D721Med (cell line): Measurements from ENCODE around the gene GMPR2.
"Not testable (repeated sequence)": the region's sequence is repeated elsewhere in the genome, so short reads cannot be mapped to it uniquely, and the experiment has no call there.

Experiments
- DNase-seq: peaks from one replicate; pipeline ENCODE4 v3.0.0; 2011; ENCODE audit warnings: low spot score; ENCODE audit not compliant: insufficient read length
- FAIRE-seq: peaks from 2 replicates; lab custom pipeline; 2011; peaks lifted over from hg19 to GRCh38; lab: Jason Lieb, UNC
- TF ChIP-seq, protein P1 (sequence below): IDR thresholded peaks from 2 replicates; pipeline ENCODE4 v1.5.1; 2012; ENCODE audit warnings: mild to moderate bottlenecking, control low read depth; ENCODE audit not compliant: insufficient read depth; ENCODE audit errors: missing control alignments

GMPR2 gene

DNA sequence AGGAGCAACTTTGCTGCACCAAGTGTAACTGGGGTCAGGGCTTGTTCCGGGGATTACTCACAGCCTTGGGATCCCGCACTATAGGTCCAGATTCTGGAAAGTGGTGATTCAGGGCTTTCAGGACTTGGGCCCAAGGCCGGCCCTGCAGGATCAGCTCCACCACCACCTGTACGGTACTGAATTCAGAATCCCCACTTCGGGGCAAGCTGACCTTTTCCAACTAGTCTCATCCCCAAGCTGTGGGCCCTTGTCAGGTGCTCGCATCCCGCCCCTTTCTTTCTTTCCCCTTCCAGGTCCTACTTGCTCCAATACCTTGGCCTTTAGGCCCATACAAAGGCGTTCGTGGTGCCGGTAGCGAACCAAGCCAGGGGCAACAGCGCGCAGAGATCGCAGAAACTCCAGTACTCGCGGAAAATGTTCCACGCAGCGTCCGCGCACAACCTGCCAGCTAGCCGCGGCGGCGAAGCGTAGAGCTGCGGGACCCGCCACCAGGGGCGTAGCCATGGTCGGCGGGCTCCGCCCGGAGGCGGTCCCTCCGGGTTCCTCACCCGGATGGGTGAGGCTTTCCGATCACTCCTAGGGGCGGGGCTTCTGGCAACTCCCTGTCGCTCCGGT is 9.2 kb downstream of the GMPR2 start:
- TF ChIP-seq, protein P1, sequence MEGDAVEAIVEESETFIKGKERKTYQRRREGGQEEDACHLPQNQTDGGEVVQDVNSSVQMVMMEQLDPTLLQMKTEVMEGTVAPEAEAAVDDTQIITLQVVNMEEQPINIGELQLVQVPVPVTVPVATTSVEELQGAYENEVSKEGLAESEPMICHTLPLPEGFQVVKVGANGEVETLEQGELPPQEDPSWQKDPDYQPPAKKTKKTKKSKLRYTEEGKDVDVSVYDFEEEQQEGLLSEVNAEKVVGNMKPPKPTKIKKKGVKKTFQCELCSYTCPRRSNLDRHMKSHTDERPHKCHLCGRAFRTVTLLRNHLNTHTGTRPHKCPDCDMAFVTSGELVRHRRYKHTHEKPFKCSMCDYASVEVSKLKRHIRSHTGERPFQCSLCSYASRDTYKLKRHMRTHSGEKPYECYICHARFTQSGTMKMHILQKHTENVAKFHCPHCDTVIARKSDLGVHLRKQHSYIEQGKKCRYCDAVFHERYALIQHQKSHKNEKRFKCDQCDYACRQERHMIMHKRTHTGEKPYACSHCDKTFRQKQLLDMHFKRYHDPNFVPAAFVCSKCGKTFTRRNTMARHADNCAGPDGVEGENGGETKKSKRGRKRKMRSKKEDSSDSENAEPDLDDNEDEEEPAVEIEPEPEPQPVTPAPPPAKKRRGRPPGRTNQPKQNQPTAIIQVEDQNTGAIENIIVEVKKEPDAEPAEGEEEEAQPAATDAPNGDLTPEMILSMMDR, result peak; percentile 17
- FAIRE-seq, result no peak
- peak; percentile 96 for DNase-seq

DNA sequence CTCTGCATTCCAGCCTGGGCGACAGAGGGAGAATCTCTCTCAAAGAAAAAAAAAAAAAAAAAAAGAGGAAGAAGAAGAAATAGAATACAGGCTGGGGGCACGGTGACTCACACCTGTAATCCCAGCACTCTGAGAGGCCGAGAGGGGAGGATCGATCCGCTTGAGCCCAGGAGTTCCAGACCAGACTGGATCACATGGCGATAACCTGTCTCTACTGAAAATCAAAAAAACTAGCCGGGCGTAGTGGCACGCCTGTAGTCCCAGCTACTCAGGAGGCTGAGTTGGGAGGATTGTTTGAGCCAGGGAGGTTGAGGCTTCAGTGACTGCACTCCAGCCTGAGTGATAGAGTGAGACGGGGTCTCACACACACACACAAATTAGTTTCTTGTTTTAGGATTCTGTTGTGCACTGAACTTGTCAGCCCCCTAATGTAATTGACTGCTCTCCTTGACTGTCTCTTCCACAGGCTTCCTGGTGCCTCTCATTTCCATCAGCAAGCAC is 10.7 kb downstream of the GMPR2 start:
- no peak for FAIRE-seq
- no peak for DNase-seq
- TF ChIP-seq, protein P1, result no peak

DNA sequence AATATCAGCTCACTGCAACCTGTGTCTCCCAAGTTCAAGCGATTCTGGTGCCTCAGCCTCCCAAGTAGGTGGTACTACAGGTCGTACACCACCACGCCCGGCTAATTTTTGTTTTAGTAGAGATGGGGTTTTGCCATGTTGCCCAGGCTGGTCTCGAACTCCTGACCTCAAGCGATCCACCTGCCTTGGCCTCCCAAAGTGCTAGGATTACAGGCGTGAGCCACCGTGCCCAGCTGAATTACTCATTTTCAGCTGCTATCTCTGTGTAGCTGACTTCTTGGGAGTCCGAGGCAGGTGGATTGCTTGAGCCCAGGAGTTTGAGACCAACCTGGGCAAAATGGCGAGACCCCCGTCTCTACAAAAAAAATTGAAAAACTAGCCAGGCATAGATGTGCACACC is 12.6 kb downstream of the GMPR2 start:
- FAIRE-seq, DNase-seq: not testable (repeated sequence)

DNA sequence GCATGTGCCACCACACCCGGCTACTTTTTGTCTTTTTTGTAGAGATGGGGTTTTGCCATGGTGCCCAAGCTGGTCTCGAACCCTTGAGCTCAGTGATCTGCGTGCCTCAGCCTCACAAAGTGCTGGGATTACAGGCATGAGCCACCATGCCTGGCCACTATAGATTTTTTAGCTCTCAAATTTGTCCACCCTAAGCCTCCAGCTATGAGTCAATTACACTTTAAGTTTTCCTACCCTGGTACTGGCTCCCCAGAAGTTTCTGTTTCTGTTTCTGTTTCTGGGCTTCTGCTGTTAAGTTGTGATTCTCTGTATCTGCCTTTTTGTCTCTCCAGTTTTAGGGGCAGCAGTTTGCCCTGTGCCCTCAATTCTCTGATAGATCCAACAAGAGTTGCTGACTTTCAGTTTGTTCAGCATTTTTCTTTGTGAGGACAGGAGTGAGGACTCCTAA is 14.1 kb downstream of the GMPR2 start:
- no peak for FAIRE-seq
- TF ChIP-seq, protein P1, result no peak
- DNase-seq, result no peak

DNA sequence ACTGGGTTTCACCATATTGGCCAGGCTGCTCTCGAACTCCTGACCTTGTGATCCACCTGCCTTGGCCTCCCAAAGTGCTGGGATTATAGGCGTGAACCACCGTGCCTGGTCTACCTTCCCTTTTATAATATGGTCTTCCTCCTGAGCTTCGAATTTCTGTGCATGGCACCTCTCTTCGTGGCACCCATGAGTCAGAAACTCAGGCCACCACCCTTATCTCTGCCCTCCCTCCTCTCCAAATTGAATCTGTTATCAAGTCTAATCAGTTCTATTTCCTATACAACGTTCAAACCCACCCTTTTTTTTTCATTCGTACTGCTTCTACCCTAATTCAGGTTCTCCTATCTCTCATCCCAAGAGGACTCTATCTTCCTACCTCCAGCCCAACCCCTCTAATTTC is 14.7 kb downstream of the GMPR2 start:
- TF ChIP-seq, protein P1, result no peak
- no peak for FAIRE-seq

DNA sequence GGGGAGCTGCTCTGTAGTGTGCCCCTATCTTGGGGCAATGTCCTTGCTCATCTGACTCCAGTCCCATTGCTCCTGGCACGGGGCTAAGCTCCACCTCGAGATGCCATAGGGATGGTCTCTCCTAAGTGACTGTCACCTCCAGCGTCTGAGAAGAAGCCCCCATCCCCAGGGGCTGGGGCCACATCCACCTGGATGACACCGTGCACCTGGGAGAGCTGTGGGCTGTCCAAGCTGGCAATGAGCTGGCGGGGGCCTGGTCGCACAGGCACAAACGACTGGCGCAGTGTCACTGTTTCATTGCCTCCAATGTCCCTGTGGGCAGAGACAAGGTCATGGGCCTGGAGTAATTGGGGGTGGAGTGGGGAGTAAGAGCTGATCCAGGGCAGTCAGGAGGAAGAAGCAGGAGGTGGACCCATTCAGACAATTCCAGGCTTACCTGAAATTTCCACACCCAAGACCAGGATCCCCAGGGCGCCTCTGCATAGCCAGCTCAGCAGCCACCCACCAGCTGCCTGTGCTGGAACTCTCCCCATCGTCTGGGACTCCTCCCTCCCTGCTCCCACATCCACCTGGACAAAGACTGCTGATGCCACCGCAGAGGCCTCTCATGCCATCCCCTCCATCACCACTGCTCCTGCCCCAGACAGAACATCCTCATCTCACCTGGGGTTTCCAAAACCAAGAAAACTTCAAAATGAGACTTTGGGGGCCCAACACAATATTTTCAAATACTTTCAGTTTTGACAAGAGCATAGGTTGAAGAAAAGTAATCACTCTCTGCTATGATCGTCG is 16.7 kb downstream of the GMPR2 start:
- DNase-seq (no peak), FAIRE-seq (no peak)
- TF ChIP-seq, protein P1, result no peak

More for the DNA sequence above, 14.7 kb downstream of the GMPR2 start:
- no peak for DNase-seq

DNA sequence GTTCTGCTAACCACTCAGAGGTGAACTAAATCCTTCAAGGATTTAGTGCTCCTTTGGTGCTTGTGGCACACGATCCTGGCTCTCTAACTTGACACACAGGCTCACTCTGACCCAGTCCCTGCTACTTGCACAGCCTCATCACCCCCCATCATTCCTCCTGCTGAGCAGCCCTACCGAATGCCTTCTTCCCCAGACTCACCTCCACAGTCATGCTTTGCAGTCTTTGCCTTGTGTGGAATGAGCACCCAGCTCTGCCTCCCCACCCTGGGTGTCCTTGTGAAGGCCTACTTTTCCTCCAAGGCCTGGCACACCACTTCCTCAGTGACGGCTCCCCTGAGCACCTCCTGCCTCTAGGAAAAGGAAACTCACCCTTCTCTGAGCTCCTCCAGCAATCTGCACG is 17.6 kb downstream of the GMPR2 start:
- no peak for DNase-seq
- TF ChIP-seq, protein P1, result no peak
- FAIRE-seq, result no peak
